ENCODE data around the gene ATR.
"Not testable (repeated sequence)": the region's sequence is repeated elsewhere in the genome, so short reads cannot be mapped to it uniquely, and the experiment has no call there.

DNA sequence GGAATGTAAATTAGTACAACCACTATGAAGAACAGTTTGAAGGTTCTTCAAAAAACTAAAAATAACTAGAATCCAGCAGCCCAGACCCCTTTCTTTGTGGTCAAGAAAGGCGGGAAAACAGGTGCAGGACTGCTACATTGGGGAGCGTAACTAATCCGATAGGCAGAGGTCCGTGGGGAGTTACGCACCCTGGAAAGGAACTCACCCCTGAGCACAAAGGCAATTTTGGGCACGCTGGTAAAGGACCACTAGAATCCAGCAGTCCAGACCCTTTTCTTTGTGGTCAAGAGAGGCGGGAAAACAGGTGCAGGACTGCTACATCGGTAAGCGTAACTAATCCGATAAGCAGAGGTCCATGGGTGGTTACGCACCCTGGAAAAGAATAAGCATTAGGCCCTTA lies 140.4 kb downstream of the ATR start:
- TF ChIP-seq, protein P1, sequence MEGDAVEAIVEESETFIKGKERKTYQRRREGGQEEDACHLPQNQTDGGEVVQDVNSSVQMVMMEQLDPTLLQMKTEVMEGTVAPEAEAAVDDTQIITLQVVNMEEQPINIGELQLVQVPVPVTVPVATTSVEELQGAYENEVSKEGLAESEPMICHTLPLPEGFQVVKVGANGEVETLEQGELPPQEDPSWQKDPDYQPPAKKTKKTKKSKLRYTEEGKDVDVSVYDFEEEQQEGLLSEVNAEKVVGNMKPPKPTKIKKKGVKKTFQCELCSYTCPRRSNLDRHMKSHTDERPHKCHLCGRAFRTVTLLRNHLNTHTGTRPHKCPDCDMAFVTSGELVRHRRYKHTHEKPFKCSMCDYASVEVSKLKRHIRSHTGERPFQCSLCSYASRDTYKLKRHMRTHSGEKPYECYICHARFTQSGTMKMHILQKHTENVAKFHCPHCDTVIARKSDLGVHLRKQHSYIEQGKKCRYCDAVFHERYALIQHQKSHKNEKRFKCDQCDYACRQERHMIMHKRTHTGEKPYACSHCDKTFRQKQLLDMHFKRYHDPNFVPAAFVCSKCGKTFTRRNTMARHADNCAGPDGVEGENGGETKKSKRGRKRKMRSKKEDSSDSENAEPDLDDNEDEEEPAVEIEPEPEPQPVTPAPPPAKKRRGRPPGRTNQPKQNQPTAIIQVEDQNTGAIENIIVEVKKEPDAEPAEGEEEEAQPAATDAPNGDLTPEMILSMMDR (IDR thresholded peaks at IDR 0.05) = not testable (repeated sequence)
- TF ChIP-seq POLR2AphosphoS5, POLR2A (IDR thresholded peaks at IDR 0.05): not testable (repeated sequence)
